ENCODE measurements around the gene RAVER2.
"Not testable (repeated sequence)": the region's sequence is repeated elsewhere in the genome, so short reads cannot be mapped to it uniquely, and the experiment has no call there.

RAVER2 gene

GRCh38 chr1:64769971-64770370, 25.1 kb downstream of the RAVER2 start:
- DNase-seq (ENCODE audit: low read depth): no peak
- H3K4me3 ChIP-seq (ENCODE audit: low read depth, low read length): no peak overlapping the region
- TF ChIP-seq CTCF (IDR thresholded peaks at IDR 0.05; ENCODE audit: control insufficient read depth, extremely low read depth, insufficient read depth): no peak

GRCh38 chr1:64773306-64773705, 28.4 kb downstream of the RAVER2 start:
- not testable (repeated sequence) for H3K4me3 ChIP-seq (ENCODE audit: low read depth, low read length); DNase-seq (ENCODE audit: low read depth)

- no peak for DNase-seq (ENCODE audit: low read depth)
- no peak for TF ChIP-seq CTCF (IDR thresholded peaks at IDR 0.05; ENCODE audit: control insufficient read depth, extremely low read depth, insufficient read depth)
- H3K4me3 ChIP-seq (ENCODE audit: low read depth, low read length): no peak overlapping the region
These were observed 30.2 kb downstream of the RAVER2 start for GRCh38 chr1:64775113-64775512.

GRCh38 chr1:64782044-64782443, 37.2 kb downstream of the RAVER2 start:
- not testable (repeated sequence) for DNase-seq (ENCODE audit: low read depth); H3K4me3 ChIP-seq (ENCODE audit: low read depth, low read length)

GRCh38 chr1:64782848-64783247, 38.0 kb downstream of the RAVER2 start:
- not testable (repeated sequence) for H3K4me3 ChIP-seq (ENCODE audit: low read depth, low read length); DNase-seq (ENCODE audit: low read depth)

GRCh38 chr1:64790832-64791487, 46.1 kb downstream of the RAVER2 start:
- TF ChIP-seq CTCF (IDR thresholded peaks at IDR 0.05; ENCODE audit: control insufficient read depth, extremely low read depth, insufficient read depth): no peak
- no peak for DNase-seq (ENCODE audit: low read depth)
- H3K4me3 ChIP-seq (ENCODE audit: low read depth, low read length): no peak overlapping the region

- no peak for TF ChIP-seq CTCF (IDR thresholded peaks at IDR 0.05; ENCODE audit: control insufficient read depth, extremely low read depth, insufficient read depth)
- no peak overlapping the region for H3K4me3 ChIP-seq (ENCODE audit: low read depth, low read length)
- DNase-seq (ENCODE audit: low read depth): no peak
These were observed 54.0 kb downstream of the RAVER2 start for GRCh38 chr1:64798872-64799271.

- no peak for TF ChIP-seq CTCF (IDR thresholded peaks at IDR 0.05; ENCODE audit: control insufficient read depth, extremely low read depth, insufficient read depth)
- DNase-seq (ENCODE audit: low read depth): no peak
- H3K4me3 ChIP-seq (ENCODE audit: low read depth, low read length): no peak overlapping the region
These were observed 57.1 kb downstream of the RAVER2 start for GRCh38 chr1:64801851-64802523.
